ENCODE data around the gene GALP. TPM values are rescaled to one million over a fixed set of nuclear protein-coding genes. Genes with fewer than 3 reads are reported as not detected.

Gene GALP
- total RNA-seq, 2 experiments from 2014 or later = not detected

GRCh38 chr19:56167064-56167578 is 8.7 kb upstream of the GALP start:
- CTCF ChIA-PET = no interaction called here
- intact Hi-C loops (cut with DNase I, micrococcal nuclease) = no loop called here
- POLR2A ChIA-PET = no interaction called here
- Mint-ChIP-seq H3K27ac (no peak overlapping the region), H3K36me3 (ENCODE audit: low read depth) (no peaks in the 10 kb centered on the region), H3K9me3 (no peaks in the 10 kb centered on the region), H3K4me3 (no peak overlapping the region), H3K27me3 (no peaks in the 10 kb centered on the region), H3K4me1 (ENCODE audit: low read depth) (peaks cover 4% of the 10 kb centered on the region)
- TF ChIP-seq, protein P1, sequence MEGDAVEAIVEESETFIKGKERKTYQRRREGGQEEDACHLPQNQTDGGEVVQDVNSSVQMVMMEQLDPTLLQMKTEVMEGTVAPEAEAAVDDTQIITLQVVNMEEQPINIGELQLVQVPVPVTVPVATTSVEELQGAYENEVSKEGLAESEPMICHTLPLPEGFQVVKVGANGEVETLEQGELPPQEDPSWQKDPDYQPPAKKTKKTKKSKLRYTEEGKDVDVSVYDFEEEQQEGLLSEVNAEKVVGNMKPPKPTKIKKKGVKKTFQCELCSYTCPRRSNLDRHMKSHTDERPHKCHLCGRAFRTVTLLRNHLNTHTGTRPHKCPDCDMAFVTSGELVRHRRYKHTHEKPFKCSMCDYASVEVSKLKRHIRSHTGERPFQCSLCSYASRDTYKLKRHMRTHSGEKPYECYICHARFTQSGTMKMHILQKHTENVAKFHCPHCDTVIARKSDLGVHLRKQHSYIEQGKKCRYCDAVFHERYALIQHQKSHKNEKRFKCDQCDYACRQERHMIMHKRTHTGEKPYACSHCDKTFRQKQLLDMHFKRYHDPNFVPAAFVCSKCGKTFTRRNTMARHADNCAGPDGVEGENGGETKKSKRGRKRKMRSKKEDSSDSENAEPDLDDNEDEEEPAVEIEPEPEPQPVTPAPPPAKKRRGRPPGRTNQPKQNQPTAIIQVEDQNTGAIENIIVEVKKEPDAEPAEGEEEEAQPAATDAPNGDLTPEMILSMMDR (IDR thresholded peaks at IDR 0.05) = no peak
- H3K4me3 ChIP-seq (ENCODE audit: low read length) = no peak overlapping the region
- DNase-seq = no peak
- no peaks in the 10 kb centered on the region for H3K9me3 ChIP-seq (ENCODE audit: control insufficient read depth in 1 of 2, insufficient read depth in 1 of 2, low read length in 2 of 2)
- ATAC-seq (ENCODE audit: poor library complexity) = no peak
- peaks cover 0 to 2% of the 10 kb centered on the region in 2 experiments for H3K27me3 ChIP-seq (ENCODE audit: control insufficient read depth in 1 of 2, insufficient read depth in 2 of 2, low read length in 2 of 2)
- no peak overlapping the region for H3K27ac ChIP-seq (ENCODE audit: low read depth in 1 of 2, low read length in 2 of 2)
- no peaks in the 10 kb centered on the region for H3K36me3 ChIP-seq (ENCODE audit: insufficient read depth, low read length)
- peaks cover 3% of the 10 kb centered on the region for H3K4me1 ChIP-seq (ENCODE audit: insufficient read depth, low read length)

- H3K4me1 Mint-ChIP-seq (ENCODE audit: low read depth) = peaks cover 4% of the 10 kb centered on the region
- H3K4me3 Mint-ChIP-seq = no peak overlapping the region
- H3K36me3 ChIP-seq (ENCODE audit: insufficient read depth, low read length) = no peaks in the 10 kb centered on the region
- POLR2A ChIA-PET = no interaction called here
- ATAC-seq (ENCODE audit: poor library complexity) (no peak), DNase-seq (no peak)
- CTCF ChIA-PET = no interaction called here
- peaks cover 0 to 5% of the 10 kb centered on the region in 2 experiments for H3K27me3 ChIP-seq (ENCODE audit: control insufficient read depth in 1 of 2, insufficient read depth in 2 of 2, low read length in 2 of 2)
- no peaks in the 10 kb centered on the region for H3K9me3 Mint-ChIP-seq
- no peak overlapping the region for H3K4me3 ChIP-seq (ENCODE audit: low read length)
- no peaks in the 10 kb centered on the region for H3K9me3 ChIP-seq (ENCODE audit: control insufficient read depth in 1 of 2, insufficient read depth in 1 of 2, low read length in 2 of 2)
- H3K27me3 Mint-ChIP-seq = peaks cover 6% of the 10 kb centered on the region
- H3K27ac Mint-ChIP-seq = no peak overlapping the region
- TF ChIP-seq, protein P1 (IDR thresholded peaks at IDR 0.05) = no peak
- intact Hi-C loops (cut with DNase I, micrococcal nuclease) = loop anchor here in 1 of 2 experiments (5.0 kb wide), 1 partner anchor 653 kb away; no protein-coding TSS in a partner anchor
- no peak overlapping the region for H3K27ac ChIP-seq (ENCODE audit: low read depth in 1 of 2, low read length in 2 of 2)
- H3K36me3 Mint-ChIP-seq (ENCODE audit: low read depth) = no peaks in the 10 kb centered on the region
- H3K4me1 ChIP-seq (ENCODE audit: insufficient read depth, low read length) = peaks cover 3% of the 10 kb centered on the region
Measured at GRCh38 chr19:56170261-56170660, 5.5 kb upstream of the GALP start.

DNA sequence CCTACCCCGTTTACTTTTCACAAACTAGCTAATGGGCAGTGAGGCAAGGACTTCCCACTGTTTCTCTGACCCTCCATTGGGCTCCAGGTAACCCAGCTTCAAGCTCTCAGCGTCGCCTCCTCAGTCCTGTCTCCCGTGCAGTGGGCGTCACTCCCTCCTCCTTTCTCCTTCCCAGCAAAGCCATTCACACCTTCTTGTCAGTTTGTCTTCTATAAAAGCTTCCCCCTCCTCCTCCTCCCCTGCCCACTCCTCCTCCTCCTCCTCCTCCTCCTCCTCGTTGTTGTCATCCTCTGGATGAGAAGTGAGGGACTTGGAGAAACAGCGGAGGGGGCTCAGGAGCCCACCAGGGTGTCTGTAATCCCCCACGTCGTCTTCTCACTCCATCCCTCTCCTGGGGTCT is 1.7 kb upstream of the GALP start:
- no peak for DNase-seq
- intact Hi-C loops (cut with DNase I, micrococcal nuclease) = loop anchor here in 1 of 2 experiments (5.0 kb wide), 1 partner anchor 657 kb away; no protein-coding TSS in a partner anchor
- Mint-ChIP-seq H3K9me3 (no peaks in the 10 kb centered on the region), H3K4me1 (ENCODE audit: low read depth) (peaks cover 4% of the 10 kb centered on the region), H3K27me3 (peaks cover 6% of the 10 kb centered on the region), H3K27ac (no peak overlapping the region), H3K4me3 (no peak overlapping the region), H3K36me3 (ENCODE audit: low read depth) (no peaks in the 10 kb centered on the region)
- TF ChIP-seq, protein P1 (IDR thresholded peaks at IDR 0.05) = no peak
- Histone ChIP-seq H3K27me3 (ENCODE audit: control insufficient read depth in 1 of 2, insufficient read depth in 2 of 2, low read length in 2 of 2) (peaks cover 0 to 2% of the 10 kb centered on the region in 2 experiments), H3K9me3 (ENCODE audit: control insufficient read depth in 1 of 2, insufficient read depth in 1 of 2, low read length in 2 of 2) (no peaks in the 10 kb centered on the region), H3K36me3 (ENCODE audit: insufficient read depth, low read length) (no peaks in the 10 kb centered on the region), H3K4me3 (ENCODE audit: low read length) (no peak overlapping the region), H3K4me1 (ENCODE audit: insufficient read depth, low read length) (peaks cover 3% of the 10 kb centered on the region), H3K27ac (ENCODE audit: low read depth in 1 of 2, low read length in 2 of 2) (no peak overlapping the region)
- ATAC-seq (ENCODE audit: poor library complexity) = no peak
- CTCF ChIA-PET = no interaction called here
- POLR2A ChIA-PET = no interaction called here
